Gastroesophageal sphincter (tissue), 4 donors: ENCODE data around the gene TICAM1. TPM values are rescaled to one million over a fixed set of nuclear protein-coding genes. Genes with fewer than 3 reads are reported as not detected.

Experiments
- ATAC-seq: fragments of 150-250 bp; one replicate; pipeline ENCODE4 v1.9.1; 2016; ENCODE audit warnings: mild to moderate bottlenecking, moderate library complexity
- H3K27ac ChIP-seq, 4 donors: fragments of 200-600 bp; sonication (generic) in 3 of 4; 1 replicate in 3 of 4; 2 replicates in 1 of 4; pipeline ENCODE4 v1.5.1; 2016 to 2019
- H3K27me3 ChIP-seq: fragments of 200-600 bp; sonication (generic); one replicate; pipeline ENCODE4 v1.5.1; 2019
- H3K36me3 ChIP-seq, 2 donors: fragments of 200-600 bp; sonication (generic); one replicate each; pipeline ENCODE4 v1.5.1; 2019; ENCODE audit warnings: control low read depth in 1 of 2
- H3K4me1 ChIP-seq, 3 donors: fragments of 200-600 bp; sonication (generic); 1 replicate in 2 of 3; 2 replicates in 1 of 3; pipeline ENCODE4 v1.5.1; 2016 to 2019; ENCODE audit warnings: control low read depth in 2 of 3
- H3K4me3 ChIP-seq, 2 donors: fragments of 200-600 bp; sonication (generic); one replicate each; pipeline ENCODE4 v1.5.1; 2019; ENCODE audit warnings: mild to moderate bottlenecking in 1 of 2, moderate library complexity in 1 of 2
- H3K9me3 ChIP-seq, 3 donors: fragments of 200-600 bp; sonication (generic); one replicate each; pipeline ENCODE4 v1.5.1; 2017 to 2019; ENCODE audit warnings: control low read depth in 2 of 3
- CTCF ChIP-seq, 4 experiments: fragments of 200-600 bp in 2 of 4; fragments of 450-650 bp in 2 of 4; sonication (generic) in 1 of 4; IDR thresholded peaks; one replicate each; pipeline ENCODE4 v1.5.1; 2017 to 2019; ENCODE audit warnings: antibody characterized with exemption in 4 of 4, mild to moderate bottlenecking in 2 of 4, moderate library complexity in 2 of 4
- EP300 ChIP-seq: sonication (generic); formaldehyde crosslinking; IDR thresholded peaks from one replicate; pipeline ENCODE4 v1.6.1; 2017; ENCODE audit warnings: antibody characterized with exemption, mild to moderate bottlenecking
- POLR2A ChIP-seq, 2 donors: fragments of 450-650 bp; IDR thresholded peaks; one replicate each; pipeline ENCODE4 v1.6.1; 2017; ENCODE audit warnings: antibody characterized with exemption in 2 of 2, mild to moderate bottlenecking in 2 of 2, moderate library complexity in 1 of 2
- POLR2AphosphoS5 ChIP-seq: sonication (generic); formaldehyde crosslinking; IDR thresholded peaks from one replicate; pipeline ENCODE4 v1.6.1; 2017; ENCODE audit warnings: antibody characterized with exemption
- WGBS, 2 donors: methylation state at CpG; one replicate each; pipeline ENCODE4 v1.1.5; 2018; ENCODE audit warnings: low coverage in 1 of 2; 5-methylcytosine and 5-hydroxymethylcytosine counted together
- total RNA-seq, 4 donors: library from RNA; depleted of rRNA; stranded (reverse); fragments of >200 nt; gene quantifications; one replicate each; pipeline ENCODE4 v1.1.0, GENCODE V29; 2016

The TICAM1 gene
- total RNA-seq, 4 donors from 2014 or later, result 3.6 to 7.9 (median 5.1) TPM

GRCh38 chr19:4776436-4777211, 54.9 kb downstream of the TICAM1 start:
- peaks cover 0 to 8% (median 0%) of the 10 kb centered on the region in 3 donors for H3K9me3 ChIP-seq
- peaks cover 55% of the 10 kb centered on the region for H3K27me3 ChIP-seq
- no peaks in the 10 kb centered on the region for H3K36me3 ChIP-seq
- no peak overlapping the region for H3K4me3 ChIP-seq
- WGBS, 2 donors, result 33 to 66% methylated on average over 1 to 3 of the region's 14 CpGs
- no peak for TF ChIP-seq POLR2A (IDR thresholded peaks at IDR 0.05)
- TF ChIP-seq EP300, result no peak
- TF ChIP-seq POLR2AphosphoS5, result no peak
- TF ChIP-seq CTCF (IDR thresholded peaks at IDR 0.05), result no peak
- no peak for ATAC-seq
- H3K4me1 ChIP-seq, result no peaks in the 10 kb centered on the region
- no peak overlapping the region for H3K27ac ChIP-seq

GRCh38 chr19:4775627-4776152, 55.8 kb downstream of the TICAM1 start:
- TF ChIP-seq POLR2A (IDR thresholded peaks at IDR 0.05) (no peak), EP300 (no peak), POLR2AphosphoS5 (no peak), CTCF (IDR thresholded peaks at IDR 0.05) (no peak)
- 58 to 65% methylated on average over 5 of the region's 5 CpGs for WGBS, 2 donors
- Histone ChIP-seq H3K4me1 (no peaks in the 10 kb centered on the region), H3K9me3 (peaks cover 0 to 4% (median 0%) of the 10 kb centered on the region in 3 donors), H3K27ac (no peak overlapping the region), H3K27me3 (peaks cover 49% of the 10 kb centered on the region), H3K36me3 (no peaks in the 10 kb centered on the region), H3K4me3 (no peak overlapping the region)
- no peak for ATAC-seq

GRCh38 chr19:4774136-4774535, 57.4 kb downstream of the TICAM1 start:
- 60% methylated on average over 1 of the region's 3 CpGs; no CpG with 5 or more reads in 1 of the 2 donors for WGBS, 2 donors
- no peak for ATAC-seq
- H3K27me3 ChIP-seq, result peaks cover 39% of the 10 kb centered on the region
- H3K27ac ChIP-seq, result no peak overlapping the region
- H3K4me1 ChIP-seq, result no peaks in the 10 kb centered on the region
- TF ChIP-seq EP300 (no peak), POLR2AphosphoS5 (no peak), CTCF (IDR thresholded peaks at IDR 0.05) (no peak), POLR2A (IDR thresholded peaks at IDR 0.05) (no peak)
- no peak overlapping the region for H3K4me3 ChIP-seq
- H3K36me3 ChIP-seq, result no peaks in the 10 kb centered on the region
- no peaks in the 10 kb centered on the region for H3K9me3 ChIP-seq

- Histone ChIP-seq H3K27me3 (peaks cover 39% of the 10 kb centered on the region), H3K27ac (no peak overlapping the region), H3K4me3 (no peak overlapping the region), H3K9me3 (no peaks in the 10 kb centered on the region), H3K4me1 (no peaks in the 10 kb centered on the region), H3K36me3 (no peaks in the 10 kb centered on the region)
- 45% methylated on average over 6 of the region's 9 CpGs; no CpG with 5 or more reads in 1 of the 2 donors for WGBS, 2 donors
- TF ChIP-seq POLR2A (IDR thresholded peaks at IDR 0.05), result no peak
- TF ChIP-seq CTCF (IDR thresholded peaks at IDR 0.05), result no peak
- TF ChIP-seq EP300, result no peak
- TF ChIP-seq POLR2AphosphoS5, result no peak
- ATAC-seq, result no peak
Measured at GRCh38 chr19:4773047-4773640, 58.4 kb downstream of the TICAM1 start.
